CD4-positive, alpha-beta memory T cell (primary cell): ENCODE data around the gene TMEM170B. TPM values are rescaled to one million over a fixed set of nuclear protein-coding genes. Genes with fewer than 3 reads are reported as not detected.
A peak's percentile ranks its signal among the peaks of the same experiment; 100 is the strongest.

Source experiments
- CTCF ChIA-PET: fragments of 350-600 bp; sonication (Branson Sonifier 250); formaldehyde crosslinking; loops from one replicate; lab custom pipeline; 2021; ENCODE audit warnings: inconsistent platforms; ENCODE audit not compliant: partially characterized antibody; lab: Charles Lee
- POLR2A ChIA-PET: fragments of 350-600 bp; sonication (Branson Sonifier 250); formaldehyde crosslinking; loops from one replicate; lab custom pipeline; 2021; ENCODE audit not compliant: partially characterized antibody; lab: Charles Lee
- DNase-seq, 5 donors: peaks; one replicate each; pipeline versions ENCODE4 v3.0.0 to v3.0.0-alpha.2; 2020 to 2022; ENCODE audit warnings: mixed read lengths in 1 of 5
- H3K27ac ChIP-seq: one replicate; pipeline ENCODE4 v1.7.0; 2013; ENCODE audit warnings: low read depth, low read length
- H3K27me3 ChIP-seq: 2 replicates; pipeline ENCODE4 v1.7.0; 2013; ENCODE audit warnings: mild to moderate bottlenecking, low read length, moderate library complexity; ENCODE audit not compliant: insufficient read depth
- H3K36me3 ChIP-seq: 2 replicates; pipeline ENCODE4 v1.7.0; 2013; ENCODE audit warnings: mild to moderate bottlenecking, low read length, moderate library complexity; ENCODE audit not compliant: insufficient read depth
- H3K4me1 ChIP-seq: 2 replicates; pipeline ENCODE4 v1.7.0; 2013; ENCODE audit warnings: mild to moderate bottlenecking, low read length, moderate library complexity; ENCODE audit not compliant: insufficient read depth
- H3K4me3 ChIP-seq, 2 donors: one replicate each; pipeline ENCODE4 v1.7.0; 2013; ENCODE audit warnings: low read length in 2 of 2, mild to moderate bottlenecking in 1 of 2
- H3K9me3 ChIP-seq, 2 donors: one replicate each; pipeline ENCODE4 v1.7.0; 2013; ENCODE audit warnings: low read length in 2 of 2, control low read depth in 1 of 2; ENCODE audit not compliant: control insufficient read depth in 1 of 2
- H3K27ac Mint-ChIP-seq, 7 donors: one replicate each; pipeline ENCODE4 v1.8.0; 2020 to 2021; ENCODE audit warnings: mixed read lengths in 7 of 7, mild to moderate bottlenecking in 6 of 7, inconsistent platforms in 3 of 7, moderate library complexity in 3 of 7
- H3K27me3 Mint-ChIP-seq, 2 donors: one replicate each; pipeline ENCODE4 v1.8.0; 2020 to 2021; ENCODE audit warnings: mixed read lengths in 2 of 2
- H3K36me3 Mint-ChIP-seq, 2 donors: one replicate each; pipeline ENCODE4 v1.8.0; 2020 to 2021; ENCODE audit warnings: mixed read lengths in 2 of 2, inconsistent platforms in 1 of 2, mild to moderate bottlenecking in 1 of 2
- H3K4me1 Mint-ChIP-seq, 4 donors: one replicate each; pipeline ENCODE4 v1.8.0; 2020 to 2021; ENCODE audit warnings: mixed read lengths in 4 of 4, mild to moderate bottlenecking in 1 of 4
- H3K4me3 Mint-ChIP-seq, 8 donors: one replicate each; pipeline ENCODE4 v1.8.0; 2020 to 2021; ENCODE audit warnings: mixed read lengths in 8 of 8, mild to moderate bottlenecking in 7 of 8, moderate library complexity in 6 of 8, inconsistent platforms in 3 of 8
- H3K9me3 Mint-ChIP-seq, 8 donors: one replicate each; pipeline ENCODE4 v1.8.0; 2020 to 2021; ENCODE audit warnings: mixed read lengths in 8 of 8, mild to moderate bottlenecking in 5 of 8, inconsistent platforms in 3 of 8, moderate library complexity in 1 of 8
- intact Hi-C: fragments of 100-400 bp; cut with micrococcal nuclease; formaldehyde crosslinking; loops from one replicate; pipeline ENCODE4 v1.15.1; 2023
- polyA plus RNA-seq, 2 donors: library from polyadenylated mRNA; unstranded; fragments of 300-500 nt; fragmentation: Illumina TruSeq; gene quantifications; one replicate each; pipeline ENCODE4 v1.2.3, GENCODE V29; 2021
- total RNA-seq, 2 experiments: library from RNA; stranded (reverse); gene quantifications; one replicate each; pipeline ENCODE4 v1.2.3, GENCODE V29; 2021

TMEM170B gene
- total and polyA plus RNA-seq, 4 experiments from 2014 or later = 0.08 to 2.1 (median 1.2) TPM

DNA sequence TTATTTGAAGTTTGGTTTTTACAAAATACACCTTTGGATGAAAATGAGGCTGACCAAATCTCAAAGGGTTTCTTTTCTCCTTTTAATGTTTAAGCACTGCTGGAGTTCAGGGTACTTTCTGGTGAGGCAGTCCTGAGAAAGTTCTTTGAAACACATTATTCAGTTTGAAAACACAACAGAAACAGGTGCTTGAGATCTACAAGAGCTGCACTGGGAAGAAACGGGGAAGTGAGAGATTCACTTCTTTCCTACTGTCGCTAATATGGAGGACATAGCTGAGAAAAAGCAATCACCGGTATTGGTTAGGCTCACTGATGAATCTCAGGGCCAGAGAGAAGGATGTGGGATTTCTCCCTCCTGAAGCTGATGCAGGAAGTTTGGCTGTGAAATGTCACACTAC lies 22.9 kb upstream of the TMEM170B start:
- Mint-ChIP-seq H3K4me3 (no peak overlapping the region), H3K9me3 (peaks cover 0 to 20% (median 9%) of the 10 kb centered on the region in 8 donors), H3K36me3 (no peaks in the 10 kb centered on the region), H3K27me3 (peaks cover 8 to 15% of the 10 kb centered on the region in 2 donors), H3K27ac (no peak overlapping the region), H3K4me1 (no peaks in the 10 kb centered on the region)
- CTCF ChIA-PET = no interaction called here
- POLR2A ChIA-PET = no interaction called here
- Histone ChIP-seq H3K27ac (no peak overlapping the region), H3K4me1 (no peaks in the 10 kb centered on the region), H3K9me3 (no peaks in the 10 kb centered on the region), H3K36me3 (no peaks in the 10 kb centered on the region), H3K4me3 (no peak overlapping the region), H3K27me3 (no peaks in the 10 kb centered on the region)
- intact Hi-C loops = no loop called here
- no peak for DNase-seq

DNA sequence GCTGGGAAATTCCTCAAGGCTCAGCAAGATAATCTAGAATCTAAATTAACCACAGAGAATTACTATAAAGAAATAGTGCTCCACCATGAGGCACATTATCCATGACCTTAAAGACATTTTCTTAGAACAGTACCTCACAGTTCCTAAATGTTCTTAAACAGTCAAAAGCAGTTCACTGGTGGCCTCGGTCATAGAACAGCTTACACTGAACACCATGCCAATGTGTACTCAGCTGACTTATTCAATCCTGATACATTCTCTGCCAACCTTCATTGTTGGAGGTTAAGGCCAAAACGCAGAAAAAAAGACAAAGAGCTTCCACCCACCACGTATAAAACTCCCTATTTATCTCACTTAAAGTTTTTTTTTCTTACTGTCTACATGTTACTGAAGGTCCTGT lies 21.8 kb upstream of the TMEM170B start:
- Mint-ChIP-seq H3K36me3 (no peaks in the 10 kb centered on the region), H3K9me3 (peaks cover 0 to 20% (median 8%) of the 10 kb centered on the region in 8 donors), H3K4me1 (no peaks in the 10 kb centered on the region), H3K27ac (no peak overlapping the region), H3K27me3 (peaks cover 11 to 15% of the 10 kb centered on the region in 2 donors), H3K4me3 (no peak overlapping the region)
- ChIA-PET POLR2A (no interaction called here), CTCF (no interaction called here)
- H3K4me1 ChIP-seq = no peaks in the 10 kb centered on the region
- no peak for DNase-seq
- H3K9me3 ChIP-seq = no peaks in the 10 kb centered on the region
- intact Hi-C loops = no loop called here
- H3K27ac ChIP-seq = no peak overlapping the region
- no peaks in the 10 kb centered on the region for H3K36me3 ChIP-seq
- H3K4me3 ChIP-seq = no peak overlapping the region
- H3K27me3 ChIP-seq = no peaks in the 10 kb centered on the region

DNA sequence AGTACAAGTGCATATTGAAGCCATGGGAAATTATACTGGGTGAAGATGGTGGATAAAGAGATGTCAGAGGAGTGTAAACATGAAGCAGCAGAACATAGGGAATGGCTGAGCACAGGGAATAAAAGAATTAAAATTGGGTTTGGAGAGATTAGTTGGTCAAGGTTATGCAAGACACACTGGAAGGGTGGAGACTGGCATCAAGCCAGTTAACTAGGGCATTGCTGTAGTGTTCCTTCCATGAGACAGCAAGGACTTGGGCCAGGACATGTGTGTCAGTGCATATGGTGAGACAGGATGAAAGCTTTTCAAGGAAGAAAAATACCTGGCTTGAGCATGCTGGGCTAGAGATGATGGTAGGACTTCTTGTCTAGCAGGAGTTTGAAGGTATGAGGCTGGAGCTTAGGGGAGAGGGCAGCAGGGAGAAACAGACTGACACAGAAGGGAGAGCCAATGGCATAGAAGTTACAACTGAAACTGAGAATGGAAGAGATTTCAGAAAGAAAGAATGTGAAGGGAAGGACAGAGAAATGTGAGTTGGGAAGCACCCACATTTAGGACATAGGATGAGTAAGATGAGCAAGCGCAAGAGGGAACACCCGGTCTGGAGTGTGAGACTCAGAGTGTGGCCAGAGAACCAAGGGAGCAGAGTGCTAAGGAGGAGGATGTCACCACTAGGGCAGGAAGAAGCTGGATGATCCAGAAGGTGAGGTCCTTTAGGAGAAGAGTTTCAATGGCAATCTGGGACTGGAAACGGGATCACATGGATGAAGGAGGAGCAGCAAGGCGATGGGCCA lies 14.5 kb upstream of the TMEM170B start:
- peaks cover 0 to 11% (median 2%) of the 10 kb centered on the region in 8 donors for H3K9me3 Mint-ChIP-seq
- H3K4me1 Mint-ChIP-seq = no peaks in the 10 kb centered on the region
- peaks cover 1 to 4% of the 10 kb centered on the region in 2 donors for H3K27me3 Mint-ChIP-seq
- Histone ChIP-seq H3K27ac (no peak overlapping the region), H3K9me3 (no peaks in the 10 kb centered on the region), H3K4me3 (no peak overlapping the region), H3K36me3 (no peaks in the 10 kb centered on the region), H3K4me1 (no peaks in the 10 kb centered on the region), H3K27me3 (no peaks in the 10 kb centered on the region)
- H3K4me3 Mint-ChIP-seq = no peak overlapping the region
- no peak overlapping the region for H3K27ac Mint-ChIP-seq
- DNase-seq = no peak
- intact Hi-C loops = no loop called here
- H3K36me3 Mint-ChIP-seq = no peaks in the 10 kb centered on the region
- POLR2A ChIA-PET = no interaction called here
- CTCF ChIA-PET = no interaction called here

DNA sequence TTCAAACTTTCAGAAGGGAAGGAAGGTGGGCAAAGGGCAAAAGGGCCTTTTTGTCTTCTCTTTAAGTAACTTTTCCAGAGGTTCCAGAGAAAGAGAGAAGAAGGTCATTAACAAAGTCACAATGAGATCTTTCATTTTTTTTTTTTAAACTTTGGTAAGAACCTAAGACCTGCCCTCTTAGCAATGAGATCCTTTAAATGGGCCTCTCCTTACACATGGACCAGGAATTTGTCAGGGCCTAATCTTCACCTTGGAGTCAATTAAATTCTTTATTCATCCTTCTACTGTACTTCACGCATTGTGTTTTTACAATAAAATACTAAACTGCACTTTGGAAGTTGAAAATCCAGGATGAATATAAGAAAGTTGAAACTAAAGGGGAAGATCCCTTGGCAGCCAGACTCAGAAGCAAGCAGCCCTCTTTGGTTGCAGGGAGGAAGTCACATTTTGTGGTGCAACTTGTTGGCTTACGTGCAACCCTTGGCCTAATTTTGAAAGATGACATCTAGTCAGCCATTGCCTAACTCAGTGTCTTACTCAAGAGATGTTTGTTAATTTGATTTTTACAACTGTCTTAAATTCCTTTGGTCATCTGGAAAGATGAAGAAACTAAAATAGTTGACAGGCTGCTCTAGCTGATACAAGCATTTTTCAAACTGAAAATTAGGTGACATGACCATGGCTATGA lies 11.9 kb upstream of the TMEM170B start:
- H3K9me3 Mint-ChIP-seq = peaks cover 0 to 1% (median 0%) of the 10 kb centered on the region in 8 donors
- intact Hi-C loops = no loop called here

DNA sequence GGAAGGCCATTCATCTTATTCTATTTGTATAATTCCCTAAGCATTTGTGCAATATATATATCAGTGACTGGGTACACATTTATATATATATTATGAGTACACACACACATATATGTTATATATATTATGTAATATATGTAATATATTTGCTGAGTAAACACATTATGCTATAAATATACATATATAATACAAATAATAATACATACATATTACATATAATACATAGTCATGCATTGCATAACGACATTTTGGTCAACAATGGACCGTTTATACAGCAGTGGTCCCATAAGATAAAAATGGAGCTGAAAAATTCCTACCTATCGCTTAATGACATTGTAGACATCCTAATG lies 11.4 kb upstream of the TMEM170B start:
- Mint-ChIP-seq H3K4me3 (no peak overlapping the region), H3K27me3 (peaks cover 10 to 11% of the 10 kb centered on the region in 2 donors), H3K4me1 (no peaks in the 10 kb centered on the region), H3K27ac (no peak overlapping the region), H3K36me3 (no peaks in the 10 kb centered on the region), H3K9me3 (peaks cover 0 to 1% (median 0%) of the 10 kb centered on the region in 8 donors)
- Histone ChIP-seq H3K27me3 (no peaks in the 10 kb centered on the region), H3K4me1 (no peaks in the 10 kb centered on the region), H3K4me3 (no peak overlapping the region), H3K27ac (no peak overlapping the region), H3K9me3 (no peaks in the 10 kb centered on the region), H3K36me3 (no peaks in the 10 kb centered on the region)
- DNase-seq = no peak
- ChIA-PET CTCF (no interaction called here), POLR2A (no interaction called here)
- intact Hi-C loops = no loop called here

More for the DNA sequence above, 11.9 kb upstream of the TMEM170B start:
- ChIA-PET POLR2A (no interaction called here), CTCF (no interaction called here)
- Histone ChIP-seq H3K4me1 (no peaks in the 10 kb centered on the region), H3K27me3 (no peaks in the 10 kb centered on the region), H3K4me3 (no peak overlapping the region), H3K9me3 (no peaks in the 10 kb centered on the region), H3K27ac (no peak overlapping the region), H3K36me3 (no peaks in the 10 kb centered on the region)
- Mint-ChIP-seq H3K4me3 (no peak overlapping the region), H3K27me3 (peaks cover 6 to 7% of the 10 kb centered on the region in 2 donors), H3K36me3 (no peaks in the 10 kb centered on the region), H3K4me1 (no peaks in the 10 kb centered on the region), H3K27ac (no peak overlapping the region)
- DNase-seq = peak in 1 of 5 donors; percentile 2

DNA sequence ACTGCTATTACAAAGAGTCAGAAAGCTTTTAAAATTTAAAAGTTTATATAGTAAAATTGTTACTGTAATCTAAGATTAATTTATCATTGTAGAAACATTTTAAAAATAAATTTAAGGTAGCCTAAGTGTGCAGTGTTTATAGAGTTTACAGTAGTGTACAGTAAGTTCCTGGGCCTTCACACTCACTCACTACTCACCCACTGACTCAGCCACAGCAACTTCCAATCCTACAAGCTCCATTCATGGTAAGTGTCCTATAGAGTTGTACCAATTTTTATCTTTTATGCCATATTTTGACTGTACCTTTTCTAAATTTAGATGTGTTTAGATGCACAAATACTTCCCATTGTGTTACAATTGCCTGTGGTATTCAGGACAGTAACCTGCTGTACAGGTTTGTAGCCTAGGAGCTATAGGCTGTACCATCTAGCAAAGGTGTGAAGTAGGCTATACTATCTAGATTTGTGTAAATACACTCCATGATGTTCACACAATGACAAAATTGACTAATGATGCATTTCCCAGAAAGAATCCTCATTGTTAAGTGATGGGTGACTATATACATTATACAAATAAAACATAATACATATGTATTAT lies 10.2 kb upstream of the TMEM170B start:
- Histone ChIP-seq H3K4me3 (no peak overlapping the region), H3K27me3 (no peaks in the 10 kb centered on the region), H3K9me3 (no peaks in the 10 kb centered on the region), H3K27ac (no peak overlapping the region), H3K36me3 (no peaks in the 10 kb centered on the region), H3K4me1 (no peaks in the 10 kb centered on the region)
- Mint-ChIP-seq H3K36me3 (no peaks in the 10 kb centered on the region), H3K27me3 (peaks cover 12 to 13% of the 10 kb centered on the region in 2 donors), H3K4me3 (no peak overlapping the region), H3K4me1 (no peaks in the 10 kb centered on the region), H3K27ac (no peak overlapping the region), H3K9me3 (peaks cover 0 to 1% (median 0%) of the 10 kb centered on the region in 8 donors)
- CTCF ChIA-PET = no interaction called here
- intact Hi-C loops = no loop called here
- DNase-seq = no peak
- POLR2A ChIA-PET = interaction anchor here (0.6 kb wide), 1 partner anchor 145 kb away, joined by 4 read pairs; no protein-coding TSS in a partner anchor

DNA sequence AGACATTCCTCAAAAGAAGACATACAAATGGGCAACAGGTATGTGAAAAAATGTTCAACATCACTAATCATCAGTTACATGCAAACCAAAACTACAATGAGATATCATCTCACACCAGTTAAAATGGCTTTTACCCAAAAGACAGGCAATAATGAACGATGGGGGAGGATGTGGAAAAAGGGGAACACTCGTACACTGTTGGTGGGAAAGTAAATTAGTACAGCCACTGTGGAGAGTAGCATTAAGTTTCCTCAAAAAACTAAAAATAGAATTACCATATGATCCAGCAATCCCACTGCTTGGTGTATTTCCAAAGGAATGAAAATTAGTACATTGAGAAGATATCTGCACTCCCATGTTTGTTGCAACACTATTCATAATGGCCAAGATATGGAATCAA lies 8.6 kb upstream of the TMEM170B start:
- no peak overlapping the region for H3K27ac ChIP-seq
- H3K9me3 ChIP-seq = no peaks in the 10 kb centered on the region
- intact Hi-C loops = no loop called here
- H3K4me3 ChIP-seq = no peak overlapping the region
- ChIA-PET CTCF (no interaction called here), POLR2A (no interaction called here)
- Mint-ChIP-seq H3K27ac (no peak overlapping the region), H3K4me3 (no peak overlapping the region), H3K4me1 (no peaks in the 10 kb centered on the region), H3K9me3 (peaks cover 0 to 1% (median 0%) of the 10 kb centered on the region in 8 donors), H3K27me3 (peaks cover 10 to 13% of the 10 kb centered on the region in 2 donors), H3K36me3 (no peaks in the 10 kb centered on the region)
- no peaks in the 10 kb centered on the region for H3K27me3 ChIP-seq
- no peak for DNase-seq
- no peaks in the 10 kb centered on the region for H3K4me1 ChIP-seq
- no peaks in the 10 kb centered on the region for H3K36me3 ChIP-seq
